ENCODE measurements around the gene ARHGAP15.

DNA sequence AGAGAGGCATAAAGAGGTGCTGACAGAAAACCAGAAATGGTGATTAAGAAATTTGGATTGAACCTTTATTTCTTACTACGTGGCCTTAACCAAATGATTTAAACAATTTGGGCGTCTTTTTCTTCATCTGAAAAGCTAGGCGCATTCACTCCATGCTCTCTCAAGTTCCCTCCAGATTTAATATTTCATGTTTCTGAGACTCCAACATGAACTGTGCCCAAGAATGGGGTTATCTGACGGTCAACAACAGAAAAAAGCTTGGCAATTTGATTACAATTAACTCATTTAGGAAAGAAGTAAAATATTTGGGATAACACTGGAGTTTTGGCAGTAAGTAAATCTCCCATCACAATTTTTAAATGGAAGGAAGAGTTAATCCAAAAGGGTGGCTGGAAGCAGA, 345.4 kb downstream of the ARHGAP15 start:
- TF ChIP-seq, protein P1, sequence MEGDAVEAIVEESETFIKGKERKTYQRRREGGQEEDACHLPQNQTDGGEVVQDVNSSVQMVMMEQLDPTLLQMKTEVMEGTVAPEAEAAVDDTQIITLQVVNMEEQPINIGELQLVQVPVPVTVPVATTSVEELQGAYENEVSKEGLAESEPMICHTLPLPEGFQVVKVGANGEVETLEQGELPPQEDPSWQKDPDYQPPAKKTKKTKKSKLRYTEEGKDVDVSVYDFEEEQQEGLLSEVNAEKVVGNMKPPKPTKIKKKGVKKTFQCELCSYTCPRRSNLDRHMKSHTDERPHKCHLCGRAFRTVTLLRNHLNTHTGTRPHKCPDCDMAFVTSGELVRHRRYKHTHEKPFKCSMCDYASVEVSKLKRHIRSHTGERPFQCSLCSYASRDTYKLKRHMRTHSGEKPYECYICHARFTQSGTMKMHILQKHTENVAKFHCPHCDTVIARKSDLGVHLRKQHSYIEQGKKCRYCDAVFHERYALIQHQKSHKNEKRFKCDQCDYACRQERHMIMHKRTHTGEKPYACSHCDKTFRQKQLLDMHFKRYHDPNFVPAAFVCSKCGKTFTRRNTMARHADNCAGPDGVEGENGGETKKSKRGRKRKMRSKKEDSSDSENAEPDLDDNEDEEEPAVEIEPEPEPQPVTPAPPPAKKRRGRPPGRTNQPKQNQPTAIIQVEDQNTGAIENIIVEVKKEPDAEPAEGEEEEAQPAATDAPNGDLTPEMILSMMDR (IDR thresholded peaks at IDR 0.05) = no peak
- no peak for TF ChIP-seq POLR2A (IDR thresholded peaks at IDR 0.05)
